8988T (cell line): ENCODE measurements around the gene LRRC42.

ENCODE experiments used
- DNase-seq: peaks from one replicate; pipeline ENCODE4 v3.0.0; 2011

The LRRC42 gene

DNA sequence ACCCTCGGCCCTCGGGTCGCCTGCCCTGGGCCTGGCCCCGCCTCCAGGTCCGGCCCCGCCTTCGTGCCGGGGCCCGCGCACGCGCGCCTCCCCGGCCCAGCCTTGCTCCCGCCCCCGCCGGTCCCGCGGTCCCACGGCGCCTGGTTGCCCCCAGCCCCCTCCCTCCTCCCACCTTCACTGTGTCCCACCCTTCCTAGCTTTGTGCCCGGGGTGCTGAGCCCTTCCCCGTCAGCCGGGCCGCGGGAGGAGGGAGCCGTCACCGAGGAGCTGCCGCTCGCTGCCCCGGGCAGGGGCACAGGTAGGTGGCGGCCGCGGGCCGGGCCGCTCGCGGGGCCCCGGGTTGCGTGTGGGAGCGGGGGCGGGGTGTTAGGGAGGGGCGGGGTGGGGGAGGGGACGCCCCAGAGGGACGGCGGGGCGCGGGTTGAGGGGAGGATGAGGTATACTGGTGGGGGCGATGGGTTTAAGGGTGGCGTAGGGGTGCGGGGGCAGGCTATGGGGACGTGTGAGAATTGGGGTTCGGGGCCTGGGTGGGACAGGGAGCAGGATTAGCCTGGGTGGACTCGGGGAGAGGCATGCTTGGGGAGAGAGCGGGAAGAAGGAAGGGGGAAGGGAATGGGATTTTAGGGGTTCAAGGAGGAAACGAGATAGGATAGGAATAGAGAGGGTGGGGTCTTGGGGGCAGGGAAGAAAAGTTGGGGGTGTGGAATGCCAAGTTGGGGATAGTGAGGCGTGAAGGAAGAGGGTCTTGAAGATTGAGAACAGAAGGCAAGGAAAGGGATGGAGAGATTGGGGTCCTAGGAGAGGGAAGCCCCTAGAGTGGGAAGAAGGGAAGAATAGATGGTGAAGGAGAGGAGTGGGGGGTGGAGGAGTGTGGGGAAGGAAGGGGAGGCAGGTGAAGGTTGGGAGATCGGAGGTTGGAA, at the start of gene LRRC42:
LRRC42 (plus strand) TSS at position 99 of the 920 bp plus-strand sequence. CDS start 5,650 bp downstream, outside the sequence.
- DNase-seq = peak; percentile 79

DNA sequence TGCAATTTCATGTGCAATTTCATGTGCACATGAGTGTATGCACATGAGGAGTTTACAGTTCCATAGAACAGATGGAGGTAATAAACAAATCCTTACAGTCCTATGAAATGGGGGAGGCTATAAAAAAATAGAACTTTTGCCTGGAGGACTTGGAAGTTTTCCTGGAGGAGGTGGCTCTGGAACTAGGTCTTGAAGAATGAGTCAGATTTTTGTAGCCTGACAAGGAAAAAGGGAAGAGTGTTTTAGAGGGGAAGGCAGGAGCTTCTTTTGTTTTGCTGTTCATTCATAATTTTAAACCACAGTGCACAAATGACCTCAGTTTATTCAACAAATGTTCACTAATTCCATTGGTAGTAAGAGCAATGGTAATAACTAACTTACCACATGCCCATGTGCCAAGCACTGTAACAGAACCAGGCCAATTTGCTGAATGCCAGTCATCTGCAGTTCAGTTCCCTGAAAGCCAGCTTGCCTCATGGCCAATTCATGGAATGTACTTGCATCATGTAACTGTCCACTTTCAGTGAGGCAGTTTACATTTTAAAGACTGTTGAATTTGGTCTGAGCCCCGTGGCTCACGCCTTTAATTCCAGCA, 49.4 kb upstream of the LRRC42 start:
- no peak for DNase-seq

DNA sequence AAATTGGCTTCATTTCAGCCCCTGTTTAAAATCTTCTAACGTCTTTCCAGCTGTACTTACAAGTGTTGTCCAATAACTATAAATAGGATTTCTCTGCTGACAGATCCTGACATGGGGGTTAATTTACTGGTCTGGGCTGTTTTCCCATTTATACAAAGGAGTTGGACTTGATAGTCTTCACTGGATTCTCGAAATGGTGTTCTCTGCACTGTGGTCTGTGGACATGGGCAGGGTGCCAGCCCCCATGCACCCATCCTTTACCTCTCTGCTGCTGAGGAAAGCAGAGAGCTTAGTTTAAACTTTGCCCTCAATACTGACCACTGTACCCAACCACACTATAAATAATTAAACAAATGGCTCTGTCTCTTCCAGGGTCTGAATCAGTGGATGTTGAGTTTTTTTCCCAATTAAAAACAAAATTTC, 46.9 kb upstream of the LRRC42 start:
- DNase-seq = no peak

DNA sequence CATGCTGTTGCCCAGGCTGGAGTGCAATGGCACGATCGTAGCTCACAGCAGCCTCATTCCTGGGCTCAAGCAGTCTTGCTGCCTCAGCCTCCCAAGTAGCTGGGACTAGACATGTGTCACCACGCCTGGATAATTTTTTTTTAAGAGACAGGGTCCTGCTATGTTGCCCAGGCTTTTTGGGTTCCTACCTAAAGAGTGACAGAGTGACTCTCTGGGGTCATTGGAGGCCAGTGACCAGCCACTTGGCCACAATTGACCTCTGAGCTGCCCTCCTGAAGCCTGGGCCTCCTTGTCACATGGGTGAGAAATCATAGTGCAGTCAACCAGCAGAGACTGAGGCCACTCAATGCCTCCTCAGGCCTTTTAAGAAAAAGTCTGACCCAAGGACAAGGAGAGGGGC, 46.4 kb upstream of the LRRC42 start:
- DNase-seq = no peak

GRCh38 chr1:53902235-53903138, 43.7 kb upstream of the LRRC42 start:
- DNase-seq = no peak

GRCh38 chr1:53905509-53905908, 40.6 kb upstream of the LRRC42 start:
- no peak for DNase-seq

GRCh38 chr1:53906121-53906520, 40.0 kb upstream of the LRRC42 start:
- no peak for DNase-seq

DNA sequence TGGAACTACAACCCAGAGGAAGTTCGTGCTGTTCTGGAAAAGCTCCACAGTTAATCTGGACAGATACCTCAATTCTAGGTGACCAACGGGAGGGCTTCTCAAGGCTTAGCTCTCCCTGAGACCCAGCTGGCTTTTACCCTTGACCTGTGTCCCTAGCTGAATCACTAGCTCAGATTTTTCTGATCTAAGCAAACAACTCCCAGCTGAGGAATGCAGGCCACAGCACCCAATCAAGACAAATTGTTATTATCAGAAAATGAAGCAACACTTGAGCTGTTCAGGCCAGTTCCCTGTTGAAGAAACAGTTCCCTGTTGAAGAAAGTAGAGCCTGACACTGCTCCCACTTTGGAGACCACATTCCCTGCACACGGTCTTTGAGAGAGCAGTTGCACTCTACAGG, 36.2 kb upstream of the LRRC42 start:
- DNase-seq = no peak

GRCh38 chr1:53911442-53911841, 34.7 kb upstream of the LRRC42 start:
- no peak for DNase-seq

- no peak for DNase-seq
Measured at GRCh38 chr1:53913352-53914033, 32.7 kb upstream of the LRRC42 start.

DNA sequence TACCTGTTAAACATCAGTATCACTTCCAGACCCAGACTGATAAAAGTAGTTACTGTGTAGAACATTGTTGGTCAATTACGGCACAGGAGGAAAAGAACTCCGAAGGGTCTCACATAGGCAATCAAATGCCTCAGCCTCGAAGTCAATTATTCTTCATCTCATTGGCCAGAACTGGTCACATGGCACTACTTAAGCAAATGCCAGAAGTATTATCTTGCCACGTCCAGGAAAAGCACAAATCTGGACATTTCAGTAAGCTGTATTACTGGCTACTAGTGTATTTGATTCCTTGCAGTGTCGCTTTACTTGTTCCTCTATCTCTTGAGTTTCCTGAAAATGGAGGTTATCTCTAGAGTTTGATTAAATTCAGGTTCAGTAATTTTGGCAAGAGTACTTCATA, 27.8 kb upstream of the LRRC42 start:
- no peak for DNase-seq

DNA sequence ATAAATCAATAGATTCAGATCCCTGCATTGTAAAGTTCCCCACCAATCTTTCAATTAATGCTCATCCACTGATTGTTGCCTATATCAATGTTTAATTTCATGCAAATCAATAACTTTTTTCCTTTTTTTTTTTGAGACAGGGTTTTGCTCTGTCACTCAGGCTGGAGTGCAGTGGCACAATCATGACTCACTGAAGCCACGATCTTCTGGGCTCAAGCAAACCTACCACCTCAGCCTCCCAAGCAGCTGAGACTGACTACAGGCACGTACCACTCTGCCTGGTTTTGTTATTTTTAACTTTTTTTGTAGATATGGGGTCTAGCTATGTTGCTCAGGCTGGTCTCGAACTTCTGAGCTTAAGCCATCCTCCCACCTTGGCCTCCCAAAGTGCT, 26.5 kb upstream of the LRRC42 start:
- DNase-seq = no peak

DNA sequence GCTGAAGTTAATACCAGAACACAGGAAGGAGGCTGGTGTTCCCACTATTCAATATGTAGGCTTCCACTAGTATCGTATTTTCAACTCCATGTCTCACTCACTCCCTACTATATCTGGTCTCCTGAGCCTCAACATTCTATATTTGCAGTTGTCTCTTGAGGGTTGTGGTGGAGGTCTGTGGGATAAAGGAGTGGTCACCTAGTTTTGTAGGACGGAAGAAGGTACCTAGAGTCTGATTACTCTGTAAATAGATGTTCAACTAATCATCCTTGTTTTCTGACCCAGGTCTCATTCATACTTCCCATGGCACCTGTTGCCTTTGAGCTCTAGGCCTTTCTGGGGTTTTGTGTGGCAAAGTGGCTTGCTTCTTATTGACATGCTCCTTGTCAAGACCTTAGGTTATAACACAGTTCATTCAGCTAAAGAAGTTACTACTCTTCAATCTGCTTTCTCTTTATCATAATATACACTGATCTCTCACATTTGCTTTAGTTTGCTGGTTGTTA, 18.7 kb upstream of the LRRC42 start:
- DNase-seq = no peak

DNA sequence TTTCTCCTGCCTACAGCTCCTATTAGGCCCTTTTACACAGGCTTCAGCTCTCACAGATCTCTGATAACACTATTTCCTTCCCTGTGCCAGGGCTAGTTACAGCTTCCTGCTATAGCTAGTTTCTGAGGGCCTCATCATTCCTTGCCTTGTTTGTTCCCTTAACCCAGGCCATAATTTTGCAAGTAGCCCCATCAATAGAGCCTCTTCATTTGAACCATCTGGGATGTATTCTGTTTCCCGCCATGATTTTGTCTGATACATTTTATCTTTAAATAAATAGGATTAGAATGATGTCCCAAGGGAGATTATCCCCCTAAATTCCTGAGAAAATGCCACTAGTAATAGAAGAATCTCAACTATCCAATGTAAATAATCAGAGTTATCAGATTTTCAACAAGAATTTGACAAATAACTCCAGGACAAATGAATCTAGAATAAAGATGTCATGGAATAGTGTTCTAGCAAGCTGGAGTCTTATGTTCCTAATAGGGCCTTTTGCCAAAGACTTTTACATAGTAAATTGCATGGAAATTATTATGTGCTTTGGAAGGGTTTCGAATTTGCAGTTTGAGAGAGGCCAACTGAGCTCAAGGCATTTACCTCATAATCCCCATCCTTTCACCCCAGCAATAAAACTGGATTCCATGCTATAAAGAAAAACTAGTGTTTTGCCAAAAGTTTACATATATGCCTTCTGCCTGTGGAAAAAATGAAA, 16.7 kb upstream of the LRRC42 start:
- no peak for DNase-seq

DNA sequence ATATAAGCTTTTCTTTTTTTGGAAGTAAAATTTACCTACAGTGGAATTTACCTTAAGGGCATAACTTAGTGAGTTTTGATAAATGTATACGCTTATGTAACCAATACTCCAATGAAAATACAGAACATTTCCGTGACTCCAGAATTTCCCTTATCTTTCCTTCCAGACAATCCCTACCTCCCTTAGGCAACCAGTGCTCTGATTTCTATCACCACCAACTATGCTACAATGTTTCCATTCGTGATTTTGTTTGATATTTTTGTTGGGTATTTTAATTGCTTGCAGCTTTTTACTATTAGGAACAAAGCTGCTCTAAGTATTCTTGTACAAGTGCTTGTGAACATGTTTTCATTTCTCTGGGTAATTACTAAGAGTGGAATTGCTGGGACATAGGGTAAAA, 15.2 kb upstream of the LRRC42 start:
- no peak for DNase-seq

DNA sequence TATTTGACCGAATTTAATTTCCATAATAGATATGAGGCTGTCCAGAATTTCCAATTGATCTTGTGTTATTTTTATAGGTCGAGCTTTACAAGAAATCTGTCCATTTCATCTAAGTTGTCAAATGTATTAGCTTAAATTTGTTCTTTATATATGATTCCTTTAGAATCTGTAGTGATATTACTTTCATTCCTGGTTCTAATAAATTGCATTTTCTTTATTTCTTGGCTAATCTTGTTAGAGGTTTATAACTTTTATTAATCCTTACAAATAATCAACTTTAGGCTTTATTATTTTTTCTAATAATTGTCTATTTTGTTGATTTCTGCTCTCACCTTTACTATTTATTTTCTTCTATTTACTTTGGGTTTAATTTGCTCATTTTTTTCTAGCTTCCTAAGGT, 14.6 kb upstream of the LRRC42 start:
- DNase-seq = no peak

DNA sequence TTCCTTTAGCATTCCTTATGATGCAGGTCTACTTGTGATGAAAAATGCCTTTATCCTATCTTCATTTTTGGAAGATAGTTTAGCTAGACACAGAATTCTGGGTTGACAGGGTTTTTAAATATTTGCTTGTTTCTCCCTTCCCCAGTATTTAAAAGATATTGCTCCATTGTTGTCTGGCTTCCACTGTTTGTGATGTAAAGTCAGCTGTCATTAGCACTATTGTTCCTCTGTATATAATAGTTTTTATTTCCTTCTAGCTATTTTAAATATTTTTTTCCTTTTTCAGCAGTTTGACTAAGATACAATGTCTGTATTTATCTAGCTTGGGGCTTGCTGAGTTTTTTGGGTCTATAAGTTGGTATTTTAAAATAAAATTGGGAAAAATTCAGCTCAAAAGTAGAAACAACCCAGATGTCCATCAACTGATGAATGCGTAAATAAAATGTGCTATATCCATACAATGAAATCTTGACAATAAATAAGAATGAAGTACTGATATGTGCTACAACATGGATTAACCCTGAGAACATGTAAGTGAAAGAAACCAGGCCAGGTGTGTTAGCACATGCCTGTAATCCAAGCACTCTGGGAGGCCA, 11.9 kb upstream of the LRRC42 start:
- DNase-seq = no peak

DNA sequence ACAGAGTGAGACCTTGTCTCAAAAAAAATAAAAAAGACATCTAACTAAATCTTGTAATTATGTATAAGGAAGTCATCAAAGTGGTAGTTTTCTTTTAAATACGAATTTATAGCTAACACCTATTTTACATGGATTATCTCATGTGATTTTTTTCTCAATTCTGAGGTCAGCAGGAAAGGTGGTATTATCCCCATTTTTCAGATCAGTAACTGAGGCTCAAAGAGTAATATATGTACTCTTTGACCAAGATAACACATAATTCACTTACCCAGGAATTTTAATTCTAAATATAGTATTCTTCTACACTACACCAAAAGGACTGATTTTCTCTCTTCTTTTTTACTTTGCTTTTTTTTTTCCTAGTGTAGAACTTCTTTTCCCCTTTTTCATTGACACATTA, 9.7 kb upstream of the LRRC42 start:
- DNase-seq = no peak

GRCh38 chr1:53938136-53938830, 7.9 kb upstream of the LRRC42 start:
- DNase-seq = no peak

GRCh38 chr1:53942127-53942957, 3.8 kb upstream of the LRRC42 start:
- DNase-seq = no peak
